ENCODE data around the gene GJD4.

DNA sequence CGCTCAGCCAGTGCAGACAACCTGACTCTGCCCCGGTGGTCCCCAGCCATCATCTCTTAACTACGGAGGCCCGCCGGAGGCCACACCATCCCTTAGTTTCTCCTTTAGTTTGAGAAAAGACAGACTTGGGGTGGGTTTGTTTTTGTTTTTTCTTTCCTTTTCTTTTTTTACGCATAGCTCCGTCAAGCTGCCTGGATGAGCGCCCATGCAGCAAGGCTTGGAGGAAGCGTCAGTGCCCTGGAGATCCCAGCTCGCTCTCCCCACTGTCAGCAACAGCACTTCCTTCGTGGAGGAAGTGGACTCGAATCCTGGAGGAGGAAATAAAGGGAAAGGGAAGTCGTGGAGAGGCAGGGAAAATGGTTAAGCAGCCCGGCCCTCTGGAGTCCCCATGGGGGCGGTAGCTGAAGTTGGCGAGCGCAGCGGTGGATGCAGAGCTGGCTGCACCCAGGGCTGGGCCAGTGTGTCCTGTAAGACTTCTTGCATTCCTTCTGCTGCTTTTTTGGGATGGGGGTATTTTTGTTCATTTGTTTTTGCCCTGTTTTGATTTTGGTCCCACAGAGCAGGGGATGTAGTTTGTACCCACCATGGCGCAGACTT, 35.9 kb upstream of the GJD4 start:
- TF ChIP-seq, protein P1, sequence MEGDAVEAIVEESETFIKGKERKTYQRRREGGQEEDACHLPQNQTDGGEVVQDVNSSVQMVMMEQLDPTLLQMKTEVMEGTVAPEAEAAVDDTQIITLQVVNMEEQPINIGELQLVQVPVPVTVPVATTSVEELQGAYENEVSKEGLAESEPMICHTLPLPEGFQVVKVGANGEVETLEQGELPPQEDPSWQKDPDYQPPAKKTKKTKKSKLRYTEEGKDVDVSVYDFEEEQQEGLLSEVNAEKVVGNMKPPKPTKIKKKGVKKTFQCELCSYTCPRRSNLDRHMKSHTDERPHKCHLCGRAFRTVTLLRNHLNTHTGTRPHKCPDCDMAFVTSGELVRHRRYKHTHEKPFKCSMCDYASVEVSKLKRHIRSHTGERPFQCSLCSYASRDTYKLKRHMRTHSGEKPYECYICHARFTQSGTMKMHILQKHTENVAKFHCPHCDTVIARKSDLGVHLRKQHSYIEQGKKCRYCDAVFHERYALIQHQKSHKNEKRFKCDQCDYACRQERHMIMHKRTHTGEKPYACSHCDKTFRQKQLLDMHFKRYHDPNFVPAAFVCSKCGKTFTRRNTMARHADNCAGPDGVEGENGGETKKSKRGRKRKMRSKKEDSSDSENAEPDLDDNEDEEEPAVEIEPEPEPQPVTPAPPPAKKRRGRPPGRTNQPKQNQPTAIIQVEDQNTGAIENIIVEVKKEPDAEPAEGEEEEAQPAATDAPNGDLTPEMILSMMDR (IDR thresholded peaks at IDR 0.05), result no peak
- TF ChIP-seq POLR2A (IDR thresholded peaks at IDR 0.05), result no peak
